HG03045 (cell line): ENCODE results near the gene TNN.

Experiments
- ATAC-seq: cut with Tn5 transposase; IDR thresholded peaks from one replicate; pipeline ENCODE4 v1.9.1; 2021; ENCODE audit warnings: mild to moderate bottlenecking, moderate library complexity; ENCODE audit not compliant: unreplicated experiment

The TNN gene

GRCh38 chr1:175145899-175146528 lies 78.4 kb downstream of the TNN start:
- no peak for ATAC-seq

GRCh38 chr1:175146529-175147213 lies 79.0 kb downstream of the TNN start:
- ATAC-seq = no peak

- no peak for ATAC-seq
Observed at GRCh38 chr1:175147569-175147968, 79.9 kb downstream of the TNN start.

GRCh38 chr1:175148068-175148467 lies 80.4 kb downstream of the TNN start:
- no peak for ATAC-seq

GRCh38 chr1:175150596-175151319 lies 83.1 kb downstream of the TNN start:
- no peak for ATAC-seq

GRCh38 chr1:175152006-175152652 lies 84.5 kb downstream of the TNN start:
- no peak for ATAC-seq

- no peak for ATAC-seq
Observed at GRCh38 chr1:175154629-175155472, 87.2 kb downstream of the TNN start.

- ATAC-seq = no peak
Observed at GRCh38 chr1:175155473-175155856, 87.8 kb downstream of the TNN start.

GRCh38 chr1:175155936-175156335 lies 88.3 kb downstream of the TNN start:
- ATAC-seq = no peak

- no peak for ATAC-seq
Observed at GRCh38 chr1:175157200-175157599, 89.6 kb downstream of the TNN start.

- no peak for ATAC-seq
Observed at GRCh38 chr1:175158170-175158591, 90.5 kb downstream of the TNN start.

- ATAC-seq = no peak
Observed at GRCh38 chr1:175162955-175163354, 95.3 kb downstream of the TNN start.

GRCh38 chr1:175163702-175164101 lies 96.1 kb downstream of the TNN start:
- no peak for ATAC-seq

GRCh38 chr1:175164751-175165150 lies 97.1 kb downstream of the TNN start:
- no peak for ATAC-seq

- no peak for ATAC-seq
Observed at GRCh38 chr1:175166746-175167145, 99.1 kb downstream of the TNN start.

GRCh38 chr1:175167861-175168260 lies 100.2 kb downstream of the TNN start:
- ATAC-seq = no peak

GRCh38 chr1:175168782-175169181 lies 101.1 kb downstream of the TNN start:
- no peak for ATAC-seq

- no peak for ATAC-seq
Observed at GRCh38 chr1:175169286-175170018, 101.8 kb downstream of the TNN start.

- ATAC-seq = no peak
Observed at GRCh38 chr1:175171036-175171913, 103.6 kb downstream of the TNN start.
